ENCODE data around the gene MBP.

MBP gene

GRCh38 chr18:77039196-77040130, 93.1 kb downstream of the MBP start:
- Histone ChIP-seq H3K27ac (no peak overlapping the region), H3K36me3 (ENCODE audit: insufficient read depth, low read length) (no peaks in the 10 kb centered on the region), H3K4me3 (no peak overlapping the region), H3K9me3 (ENCODE audit: low read depth, low read length) (no peaks in the 10 kb centered on the region), H3K9ac (ENCODE audit: insufficient read length) (no peak overlapping the region)
- DNase-seq (ENCODE audit: low read depth, low spot score) = no peak
- no peak for TF ChIP-seq POLR2AphosphoS5 (IDR thresholded peaks at IDR 0.05; ENCODE audit: borderline replicate concordance, low read depth, low read length)
- TF ChIP-seq EZH2 (IDR thresholded peaks at IDR 0.05) = no peak
- no peak for TF ChIP-seq FOXP2 (optimal IDR thresholded peaks at IDR 0.05; ENCODE audit: control extremely low read depth, extremely low read length, insufficient read depth)

- no peaks in the 10 kb centered on the region for H3K36me3 ChIP-seq (ENCODE audit: insufficient read depth, low read length)
- no peak overlapping the region for H3K4me3 ChIP-seq
- no peak overlapping the region for H3K27ac ChIP-seq
- H3K9ac ChIP-seq (ENCODE audit: insufficient read length) = no peak overlapping the region
- DNase-seq (ENCODE audit: low read depth, low spot score) = no peak
- TF ChIP-seq FOXP2 (optimal IDR thresholded peaks at IDR 0.05; ENCODE audit: control extremely low read depth, extremely low read length, insufficient read depth) (no peak), EZH2 (IDR thresholded peaks at IDR 0.05) (no peak)
- no peaks in the 10 kb centered on the region for H3K9me3 ChIP-seq (ENCODE audit: low read depth, low read length)
Observed at GRCh38 chr18:77038182-77038858, 94.3 kb downstream of the MBP start.

- TF ChIP-seq EZH2 (IDR thresholded peaks at IDR 0.05) = no peak
- no peak for TF ChIP-seq POLR2AphosphoS5 (IDR thresholded peaks at IDR 0.05; ENCODE audit: borderline replicate concordance, low read depth, low read length)
- TF ChIP-seq FOXP2 (optimal IDR thresholded peaks at IDR 0.05; ENCODE audit: control extremely low read depth, extremely low read length, insufficient read depth) = no peak
- no peaks in the 10 kb centered on the region for H3K9me3 ChIP-seq (ENCODE audit: low read depth, low read length)
- H3K36me3 ChIP-seq (ENCODE audit: insufficient read depth, low read length) = no peaks in the 10 kb centered on the region
- H3K4me3 ChIP-seq = no peak overlapping the region
- no peak overlapping the region for H3K9ac ChIP-seq (ENCODE audit: insufficient read length)
- DNase-seq (ENCODE audit: low read depth, low spot score) = no peak
- no peak overlapping the region for H3K27ac ChIP-seq
Observed at GRCh38 chr18:77037567-77037966, 95.0 kb downstream of the MBP start.

GRCh38 chr18:77035380-77036187, 97.0 kb downstream of the MBP start:
- no peak for DNase-seq (ENCODE audit: low read depth, low spot score)
- H3K36me3 ChIP-seq (ENCODE audit: insufficient read depth, low read length) = no peaks in the 10 kb centered on the region
- H3K27ac ChIP-seq = no peak overlapping the region
- no peak overlapping the region for H3K9ac ChIP-seq (ENCODE audit: insufficient read length)
- H3K4me3 ChIP-seq = no peak overlapping the region
- no peaks in the 10 kb centered on the region for H3K9me3 ChIP-seq (ENCODE audit: low read depth, low read length)
- TF ChIP-seq EZH2 (IDR thresholded peaks at IDR 0.05) = no peak
- TF ChIP-seq FOXP2 (optimal IDR thresholded peaks at IDR 0.05; ENCODE audit: control extremely low read depth, extremely low read length, insufficient read depth) = no peak
- no peak for TF ChIP-seq POLR2AphosphoS5 (IDR thresholded peaks at IDR 0.05; ENCODE audit: borderline replicate concordance, low read depth, low read length)

GRCh38 chr18:77033575-77033974, 99.0 kb downstream of the MBP start:
- TF ChIP-seq FOXP2 (optimal IDR thresholded peaks at IDR 0.05; ENCODE audit: control extremely low read depth, extremely low read length, insufficient read depth) = no peak
- no peak for TF ChIP-seq EZH2 (IDR thresholded peaks at IDR 0.05)
- no peak for TF ChIP-seq POLR2AphosphoS5 (IDR thresholded peaks at IDR 0.05; ENCODE audit: borderline replicate concordance, low read depth, low read length)
- Histone ChIP-seq H3K36me3 (ENCODE audit: insufficient read depth, low read length) (no peaks in the 10 kb centered on the region), H3K9me3 (ENCODE audit: low read depth, low read length) (no peaks in the 10 kb centered on the region), H3K4me3 (no peak overlapping the region), H3K27ac (no peak overlapping the region), H3K9ac (ENCODE audit: insufficient read length) (no peak overlapping the region)
- DNase-seq (ENCODE audit: low read depth, low spot score) = no peak

GRCh38 chr18:77032181-77032701, 100.3 kb downstream of the MBP start:
- no peak overlapping the region for H3K27ac ChIP-seq
- no peak overlapping the region for H3K9ac ChIP-seq (ENCODE audit: insufficient read length)
- H3K9me3 ChIP-seq (ENCODE audit: low read depth, low read length) = no peaks in the 10 kb centered on the region
- no peak overlapping the region for H3K4me3 ChIP-seq
- H3K36me3 ChIP-seq (ENCODE audit: insufficient read depth, low read length) = no peaks in the 10 kb centered on the region
- TF ChIP-seq EZH2 (IDR thresholded peaks at IDR 0.05) (no peak), POLR2AphosphoS5 (IDR thresholded peaks at IDR 0.05; ENCODE audit: borderline replicate concordance, low read depth, low read length) (no peak), FOXP2 (optimal IDR thresholded peaks at IDR 0.05; ENCODE audit: control extremely low read depth, extremely low read length, insufficient read depth) (no peak)
- no peak for DNase-seq (ENCODE audit: low read depth, low spot score)

GRCh38 chr18:77031662-77032061, 100.9 kb downstream of the MBP start:
- H3K36me3 ChIP-seq (ENCODE audit: insufficient read depth, low read length) = no peaks in the 10 kb centered on the region
- H3K4me3 ChIP-seq = no peak overlapping the region
- TF ChIP-seq EZH2 (IDR thresholded peaks at IDR 0.05) = no peak
- TF ChIP-seq FOXP2 (optimal IDR thresholded peaks at IDR 0.05; ENCODE audit: control extremely low read depth, extremely low read length, insufficient read depth) = no peak
- TF ChIP-seq POLR2AphosphoS5 (IDR thresholded peaks at IDR 0.05; ENCODE audit: borderline replicate concordance, low read depth, low read length) = no peak
- H3K9me3 ChIP-seq (ENCODE audit: low read depth, low read length) = no peaks in the 10 kb centered on the region
- no peak overlapping the region for H3K9ac ChIP-seq (ENCODE audit: insufficient read length)
- no peak overlapping the region for H3K27ac ChIP-seq
- no peak for DNase-seq (ENCODE audit: low read depth, low spot score)

GRCh38 chr18:77030201-77030600, 102.4 kb downstream of the MBP start:
- no peak overlapping the region for H3K27ac ChIP-seq
- no peak for DNase-seq (ENCODE audit: low read depth, low spot score)
- TF ChIP-seq FOXP2 (optimal IDR thresholded peaks at IDR 0.05; ENCODE audit: control extremely low read depth, extremely low read length, insufficient read depth) = no peak
- H3K36me3 ChIP-seq (ENCODE audit: insufficient read depth, low read length) = no peaks in the 10 kb centered on the region
- H3K9me3 ChIP-seq (ENCODE audit: low read depth, low read length) = no peaks in the 10 kb centered on the region
- H3K9ac ChIP-seq (ENCODE audit: insufficient read length) = no peak overlapping the region
- no peak overlapping the region for H3K4me3 ChIP-seq
